HepG2 (cell line): ENCODE measurements around the gene ARHGEF16. TPM values are rescaled to one million over a fixed set of nuclear protein-coding genes. Genes with fewer than 3 reads are reported as not detected.
A peak's percentile ranks its signal among the peaks of the same experiment; 100 is the strongest.

Experiments
- ATAC-seq: fragments of 200-7000 bp; cut with Tn5 transposase; 3 replicates; pipeline ENCODE4 v1.9.1; 2020; ENCODE audit warnings: mild to moderate bottlenecking, moderate library complexity
- BruUV-seq: library from RNA; stranded (reverse); fragments of 400-500 nt; replicated peaks from 2 replicates; lab custom pipeline; 2021; lab: Mats Ljungman, UMichigan
- CTCF ChIA-PET: fragments of 300-600 bp; formaldehyde crosslinking; extraction: SDS; loops from one replicate; lab custom pipeline; 2021; ENCODE audit warnings: low total read pairs, inconsistent platforms, low intra/inter-chr PET ratio; lab: Yijun Ruan, JAX
- POLR2A ChIA-PET: fragments of 350-600 bp; sonication (Branson Sonifier 250); formaldehyde crosslinking; loops from one replicate; lab custom pipeline; 2020; ENCODE audit warnings: antibody characterized with exemption, inconsistent platforms; lab: Yijun Ruan, JAX
- DNase-seq: peaks from one replicate; pipeline ENCODE4 v3.0.0-alpha.2; 2015; ENCODE audit warnings: low spot score
- FAIRE-seq: peaks from 3 replicates; lab custom pipeline; 2011; peaks lifted over from hg19 to GRCh38; lab: Jason Lieb, UNC
- H2AFZ ChIP-seq: one replicate; pipeline ENCODE4 v1.6.1; 2011; ENCODE audit warnings: low read length, inconsistent platforms
- H3K27ac ChIP-seq: fragments of 300-600 bp; 3 replicates; pipeline ENCODE4 v1.8.0; 2011; ENCODE audit warnings: mixed run types, mild to moderate bottlenecking, mixed read lengths, low read length, inconsistent platforms; ENCODE audit not compliant: insufficient read depth; ENCODE audit errors: extremely low read length
- H3K27me3 ChIP-seq, 2 experiments: fragments of 200-600 bp in 1 of 2; 2 replicates in 1 of 2; 3 replicates in 1 of 2; pipeline versions ENCODE4 v1.6.0 to v1.8.0; 2011; ENCODE audit warnings: low read length in 2 of 2, mild to moderate bottlenecking in 2 of 2, moderate library complexity in 2 of 2, inconsistent platforms in 1 of 2; ENCODE audit not compliant: insufficient read depth in 2 of 2, control insufficient read depth in 1 of 2
- H3K36me3 ChIP-seq, 2 experiments: fragments of 200-600 bp in 1 of 2; replicated peaks in 1 of 2; 2 replicates in 1 of 2; 3 replicates in 1 of 2; pipeline versions ENCODE4 v1.5.1 to v1.8.0; 2011; ENCODE audit warnings: low read length in 2 of 2, inconsistent platforms in 1 of 2; ENCODE audit not compliant: insufficient read depth in 2 of 2, control insufficient read depth in 1 of 2
- H3K4me1 ChIP-seq: 2 replicates; pipeline ENCODE4 v1.5.1; 2012; ENCODE audit warnings: low read length, inconsistent platforms; ENCODE audit not compliant: insufficient read depth
- H3K4me2 ChIP-seq: 2 replicates; pipeline ENCODE4 v1.6.0; 2011; ENCODE audit warnings: low read depth, low read length, inconsistent platforms
- H3K4me3 ChIP-seq, 3 experiments: fragments of 200-600 bp in 1 of 3; sonication (generic), shearing (Covaris generic) in 1 of 3; replicated peaks in 1 of 3; 2 replicates each; pipeline ENCODE4 v1.5.1; 2011 to 2016; ENCODE audit warnings: low read length in 3 of 3, inconsistent platforms in 2 of 3, low read depth in 2 of 3, mild to moderate bottlenecking in 2 of 3, control low read depth in 1 of 3, mixed read lengths in 1 of 3; ENCODE audit not compliant: insufficient read depth in 1 of 3
- H3K79me2 ChIP-seq: one replicate; pipeline ENCODE4 v1.6.1; 2011; ENCODE audit warnings: low read length, inconsistent platforms; ENCODE audit not compliant: insufficient read depth
- H3K9ac ChIP-seq: 2 replicates; pipeline ENCODE4 v1.6.0; 2011; ENCODE audit warnings: mild to moderate bottlenecking, low read depth, low read length, inconsistent platforms; ENCODE audit not compliant: insufficient read depth
- H3K9me3 ChIP-seq: 2 replicates; pipeline ENCODE4 v1.5.1; 2012; ENCODE audit warnings: mild to moderate bottlenecking, low read length
- H4K20me1 ChIP-seq: 2 replicates; pipeline ENCODE4 v1.6.0; 2011; ENCODE audit warnings: inconsistent platforms, mild to moderate bottlenecking, low read length, moderate library complexity; ENCODE audit not compliant: insufficient read depth
- AGO2 ChIP-seq: fragments of 200-400 bp; formaldehyde crosslinking; optimal IDR thresholded peaks from 2 replicates; pipeline ENCODE3; 2017; ENCODE audit warnings: mild to moderate bottlenecking, low read depth, low read length, moderate library complexity
- GLMP ChIP-seq: sonication (generic); formaldehyde crosslinking; IDR thresholded peaks from 2 replicates; pipeline ENCODE4 v1.9.0; 2021; ENCODE audit warnings: missing genetic modification reagents, mild to moderate bottlenecking, borderline replicate concordance
- HNRNPLL ChIP-seq: fragments of 200-400 bp; formaldehyde crosslinking; IDR thresholded peaks from 2 replicates; pipeline ENCODE4 v1.6.1; 2017; ENCODE audit warnings: mild to moderate bottlenecking, low read depth, low read length; ENCODE audit not compliant: poor library complexity, severe bottlenecking
- TBL1XR1 ChIP-seq: fragments of 150-350 bp; IDR thresholded peaks from 2 replicates; pipeline ENCODE4 v1.6.1; 2014; ENCODE audit warnings: borderline replicate concordance, low read length; ENCODE audit not compliant: partially characterized antibody
- ZFP1 ChIP-seq: IDR thresholded peaks from 2 replicates; pipeline ENCODE4 v1.6.1; 2016
- WGBS: methylation state at CpG from one replicate; pipeline ENCODE4 v1.1.6; 2017; ENCODE audit warnings: low lambda C conversion rate; 5-methylcytosine and 5-hydroxymethylcytosine counted together
- in situ Hi-C: cut with HindIII; loops from 2 replicates; pipeline ENCODE4 v1.10.0; 2017; ENCODE audit warnings: low pct_unique_long_range_greater_than_20kb; ENCODE audit not compliant: extremely low pct_ligation_motif_present
- intact Hi-C: fragments of 100-400 bp; cut with micrococcal nuclease; formaldehyde crosslinking; loops from one replicate; pipeline ENCODE4 v1.10.0; 2022; ENCODE audit not compliant: unreplicated experiment
- polyA plus RNA-seq, 8 experiments: library from polyadenylated mRNA; depleted of rRNA in 3 of 8; stranded (reverse) in 7 of 8; unstranded in 1 of 8; fragments of >200 nt; fragmentation: Illumina TruSeq in 4 of 8; extraction: Trizol in 4 of 8; gene quantifications; 2 replicates each; pipeline versions ENCODE4 v1.2.1 to v1.2.3, GENCODE V29; 2011 to 2016; ENCODE audit warnings: low read depth in 4 of 8, missing spikeins in 1 of 8, mixed read lengths in 1 of 8; ENCODE audit not compliant: insufficient read depth in 1 of 8
- total RNA-seq, 5 experiments: library from RNA; depleted of rRNA; stranded (reverse); fragments of >200 nt; fragmentation: Illumina TruSeq; extraction: Trizol; gene quantifications; 2 replicates each; pipeline ENCODE4 v1.2.3, GENCODE V29; 2016; ENCODE audit warnings: low read depth in 1 of 5

Gene ARHGEF16
- total and polyA plus RNA-seq, 2 of the 13 experiments (the other 11 are each of a cell fraction or from before 2014, with no cell fraction given) = 20.3 to 39.9 TPM

GRCh38 chr1:3499611-3500010 lies 45.1 kb downstream of the ARHGEF16 start:
- no peak for ATAC-seq
- POLR2A ChIA-PET = no interaction called here
- intact Hi-C loops = no loop called here
- BruUV-seq = no TSS peak
- Histone ChIP-seq H3K4me3 (no peak overlapping the region), H3K36me3 (no peaks in the 10 kb centered on the region), H2AFZ (no peak overlapping the region), H3K27me3 (peaks cover 10 to 42% of the 10 kb centered on the region in 2 experiments; a peak in 4 of 5 replicates), H3K27ac (no peak overlapping the region), H3K9me3 (no peaks in the 10 kb centered on the region), H3K4me1 (no peaks in the 10 kb centered on the region), H4K20me1 (peaks cover 7% of the 10 kb centered on the region; the same call in 1 of the 2 replicates), H3K9ac (no peak overlapping the region), H3K79me2 (no peaks in the 10 kb centered on the region), H3K4me2 (no peak overlapping the region)
- DNase-seq = no peak
- in situ Hi-C loops = no loop called here
- CTCF ChIA-PET = no interaction called here
- WGBS = no CpG with 5 or more reads among the region's 22 CpGs
- no peak for TF ChIP-seq GLMP
- TF ChIP-seq TBL1XR1 = no peak
- peak; percentile 3 for TF ChIP-seq HNRNPLL
- no peak for FAIRE-seq

GRCh38 chr1:3500265-3500835 lies 45.9 kb downstream of the ARHGEF16 start:
- CTCF ChIA-PET = no interaction called here
- no peaks in the 10 kb centered on the region for H3K9me3 ChIP-seq
- no peak overlapping the region for H3K4me2 ChIP-seq
- H3K4me1 ChIP-seq = no peaks in the 10 kb centered on the region
- in situ Hi-C loops (no loop called here), intact Hi-C loops (no loop called here)
- H3K27ac ChIP-seq = no peak overlapping the region
- WGBS = 63% methylated on average over 18 of the region's 32 CpGs
- peaks cover 7% of the 10 kb centered on the region; the same call in 1 of the 2 replicates for H4K20me1 ChIP-seq
- peaks cover 10 to 40% of the 10 kb centered on the region in 2 experiments; a peak in 4 of 5 replicates for H3K27me3 ChIP-seq
- BruUV-seq = no TSS peak
- H3K79me2 ChIP-seq = no peaks in the 10 kb centered on the region
- DNase-seq (no peak), ATAC-seq (no peak), FAIRE-seq (no peak)
- POLR2A ChIA-PET = no interaction called here
- TF ChIP-seq ZFP1 (CRISPR knock-in tag) = no peak
- peak; percentile 10 for TF ChIP-seq AGO2
- H3K36me3 ChIP-seq = no peaks in the 10 kb centered on the region
- no peak overlapping the region for H2AFZ ChIP-seq
- no peak overlapping the region for H3K4me3 ChIP-seq
- H3K9ac ChIP-seq = no peak overlapping the region
